ENCODE results near the gene CFAP299.

DNA sequence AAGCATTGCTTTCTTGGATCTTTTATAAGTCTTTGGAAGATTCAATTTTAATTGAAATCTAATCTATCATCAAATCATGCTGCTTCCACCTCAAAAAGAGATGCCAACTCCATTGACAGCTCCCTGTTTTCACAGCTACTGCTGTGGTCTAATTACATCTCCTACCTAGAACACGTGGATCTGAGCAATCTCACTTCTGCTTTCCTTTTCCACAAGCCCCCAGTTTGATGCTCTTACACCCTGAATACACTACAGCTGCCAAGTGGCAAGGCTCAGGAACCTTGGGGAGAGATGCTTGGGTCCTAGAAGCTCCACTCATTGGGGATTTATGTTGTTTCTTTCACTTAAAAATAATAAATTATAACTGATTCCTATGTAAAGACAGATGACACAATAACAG lies 172.0 kb downstream of the CFAP299 start:
- TF ChIP-seq GABPA (IDR thresholded peaks at IDR 0.05; ENCODE audit: borderline replicate concordance, insufficient read depth, low read length), result no peak
- TF ChIP-seq EZH2 (IDR thresholded peaks at IDR 0.05; ENCODE audit: low read depth, low read length, severe bottlenecking), result no peak
- no peak for TF ChIP-seq CTCF (IDR thresholded peaks at IDR 0.05; ENCODE audit: control extremely low read depth in 1 of 3, insufficient read depth in 1 of 3, low read depth in 1 of 3, low read length in 3 of 3)
- TF ChIP-seq SP1 (IDR thresholded peaks at IDR 0.05; ENCODE audit: low read depth, low read length), result no peak
- TF ChIP-seq SP2 (IDR thresholded peaks at IDR 0.05; ENCODE audit: low read length), result no peak
- TF ChIP-seq RBBP5 (IDR thresholded peaks at IDR 0.05; ENCODE audit: borderline replicate concordance, low read depth, low read length), result no peak
- TF ChIP-seq EGR1 (IDR thresholded peaks at IDR 0.05; ENCODE audit: borderline replicate concordance, low read depth, low read length), result no peak
- no peak for TF ChIP-seq POLR2A (IDR thresholded peaks at IDR 0.05; ENCODE audit: control extremely low read depth in 1 of 2, low read depth in 2 of 2, low read length in 2 of 2)
- TF ChIP-seq EP300 (IDR thresholded peaks at IDR 0.05; ENCODE audit: borderline replicate concordance in 1 of 2, low read depth in 2 of 2, low read length in 2 of 2), result no peak
- TF ChIP-seq CREB1 (IDR thresholded peaks at IDR 0.05), result no peak
- TF ChIP-seq NRF1 (IDR thresholded peaks at IDR 0.05; ENCODE audit: low read depth, low read length), result no peak
